HG03095 (cell line): ENCODE data around the gene C2CD3.
A peak's percentile ranks its signal among the peaks of the same experiment; 100 is the strongest.

ENCODE experiments used
- ATAC-seq: cut with Tn5 transposase; IDR thresholded peaks from one replicate; pipeline ENCODE4 v1.9.1; 2021; ENCODE audit warnings: moderate library complexity; ENCODE audit not compliant: unreplicated experiment

C2CD3 gene

DNA sequence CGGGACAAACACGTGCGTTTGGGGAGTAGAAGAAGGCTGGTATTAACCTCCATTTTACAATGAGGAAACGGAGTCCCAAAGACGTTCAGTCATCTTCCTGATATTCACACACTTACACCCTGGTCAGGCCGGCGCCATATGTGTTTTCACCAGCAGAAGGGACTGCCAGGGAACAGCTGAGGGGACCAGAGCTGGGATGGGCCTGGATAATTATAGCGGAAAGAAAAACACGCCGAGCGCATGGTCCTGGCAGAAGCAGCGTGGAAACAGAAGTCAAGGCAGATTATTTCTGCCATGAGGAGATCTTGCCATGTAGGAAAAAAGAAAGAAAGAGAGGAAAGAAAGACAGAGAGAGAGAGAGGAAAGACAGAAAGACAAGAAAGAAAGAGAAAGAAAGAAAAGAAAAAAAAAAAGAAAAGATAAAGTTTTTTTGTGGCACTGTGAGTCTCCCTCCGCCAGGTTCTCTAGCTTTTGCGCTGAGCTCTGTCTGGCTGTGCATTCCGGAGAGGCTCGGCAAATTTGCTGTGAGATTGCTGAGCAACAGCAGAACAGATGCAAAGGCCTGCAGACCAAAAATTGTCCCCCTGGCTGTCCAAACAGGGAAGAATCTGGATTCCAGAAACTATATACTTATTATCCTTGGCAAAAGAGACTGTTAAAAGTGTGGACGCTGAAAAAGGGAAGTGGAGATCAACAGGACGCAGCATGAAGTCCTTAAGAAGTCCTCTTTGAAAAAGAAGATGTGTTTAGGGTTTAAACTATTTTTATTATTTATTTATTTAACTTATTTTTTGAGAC lies 186.9 kb downstream of the C2CD3 start:
- ATAC-seq, result no peak

DNA sequence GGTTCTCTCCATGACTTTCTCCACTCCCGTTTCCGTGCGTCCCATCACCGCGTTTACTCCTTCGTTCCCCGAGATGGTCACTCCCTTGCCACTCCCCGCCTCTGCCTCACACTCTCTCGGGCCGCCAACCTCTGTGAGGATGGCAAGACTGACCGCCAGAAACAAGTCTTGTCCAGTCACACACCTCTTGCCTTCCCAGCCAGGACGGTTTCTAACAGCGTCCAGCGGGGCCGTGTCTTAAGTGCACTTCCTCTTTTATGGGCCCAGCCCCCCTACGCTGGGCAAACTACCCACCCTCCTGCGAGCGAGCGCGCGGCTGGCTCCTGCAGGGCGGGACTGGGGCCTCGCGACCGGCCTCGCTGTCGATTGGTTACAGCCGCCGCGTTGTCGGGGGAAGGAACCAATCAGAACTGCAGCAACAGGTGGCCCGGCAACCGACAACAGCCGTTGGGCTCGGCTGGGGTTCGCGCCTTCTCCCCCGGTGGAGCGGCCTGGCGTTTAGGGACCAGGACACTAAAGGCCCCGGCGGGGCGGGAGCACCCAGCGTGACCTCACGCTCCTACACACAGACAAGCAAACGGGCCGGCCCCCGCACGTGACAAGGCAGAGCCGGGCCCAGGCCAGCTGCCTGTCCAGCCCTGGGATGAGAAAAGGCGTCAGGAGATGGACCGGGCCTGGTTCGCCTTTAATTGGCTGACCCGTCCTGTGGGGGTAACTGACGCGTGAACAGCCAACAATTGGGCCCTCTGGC lies 187.6 kb downstream of the C2CD3 start:
- ATAC-seq, result peak; percentile 69

DNA sequence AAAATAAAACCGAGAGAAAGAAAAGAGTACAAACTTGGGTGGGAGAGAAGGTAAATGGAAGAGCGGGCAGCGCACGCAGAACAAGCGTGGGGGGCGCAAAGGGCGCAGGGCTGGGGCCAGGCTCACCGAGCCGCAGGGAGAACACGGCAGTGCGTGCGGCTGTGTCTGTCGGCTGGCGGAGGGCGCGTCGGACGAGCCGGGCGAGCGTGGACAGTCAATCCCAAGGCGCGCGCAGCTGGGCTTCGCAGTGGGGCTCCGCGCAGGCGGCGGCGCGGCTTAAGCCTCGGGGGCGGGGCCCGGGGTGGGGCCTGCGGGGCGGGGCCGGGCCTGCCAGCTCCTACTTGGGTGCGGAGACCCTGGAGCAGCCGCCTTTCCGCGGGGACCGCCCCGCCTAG lies 188.2 kb downstream of the C2CD3 start, which contains the start of gene UCP2:
UCP2 (minus strand) TSS at position 249 of the 395 bp plus-strand sequence. CDS start 4,465 bp downstream, outside the sequence.
- peak; percentile 45 for ATAC-seq

GRCh38 chr11:73981051-73981805 lies 189.6 kb downstream of the C2CD3 start:
- no peak for ATAC-seq

DNA sequence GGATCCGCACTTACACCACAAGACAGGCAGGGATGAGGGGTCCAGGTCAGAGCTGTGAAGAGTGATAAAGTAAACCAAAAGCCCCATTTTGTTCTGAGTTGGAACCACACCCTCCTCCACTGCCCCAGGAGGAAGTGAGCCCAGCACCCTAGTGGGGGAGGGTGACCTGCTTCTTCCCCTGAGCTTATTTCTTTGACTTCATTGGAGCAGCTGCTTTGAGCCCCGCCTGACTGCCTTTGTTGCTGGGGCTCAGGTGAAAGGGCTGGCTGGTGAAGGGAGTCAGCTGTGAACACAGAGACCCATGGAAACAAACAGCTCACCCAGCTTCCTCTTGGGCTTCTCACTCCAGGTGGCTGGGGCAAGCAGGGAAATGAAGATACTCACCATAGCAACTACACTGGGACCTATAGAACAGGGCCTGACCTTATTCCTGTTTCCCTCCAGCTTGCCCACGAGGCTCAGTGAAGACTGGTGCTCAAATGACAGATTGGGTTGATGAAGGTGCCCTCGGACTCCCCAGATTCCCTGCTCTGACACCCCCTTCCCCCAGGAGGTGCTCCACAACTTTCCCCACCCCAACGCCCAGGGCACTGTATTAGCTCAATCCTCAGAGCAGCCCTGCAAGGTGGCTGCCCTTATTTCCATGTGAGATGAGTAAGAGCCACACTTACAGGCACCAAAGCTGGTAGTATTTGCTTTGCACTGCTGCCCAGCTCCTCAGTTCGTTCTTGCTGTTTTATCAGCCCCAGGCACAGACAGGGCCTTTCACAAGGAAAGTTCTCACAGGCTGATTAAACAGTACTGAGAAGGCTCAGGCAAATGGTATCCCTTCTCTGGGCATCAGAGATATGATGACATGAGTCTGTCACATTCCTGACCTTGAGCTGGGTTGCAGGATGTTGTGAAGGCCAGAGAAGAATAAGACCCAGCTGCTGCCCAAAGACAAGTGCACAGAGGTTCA lies 190.5 kb downstream of the C2CD3 start:
- ATAC-seq, result peak; percentile 41

DNA sequence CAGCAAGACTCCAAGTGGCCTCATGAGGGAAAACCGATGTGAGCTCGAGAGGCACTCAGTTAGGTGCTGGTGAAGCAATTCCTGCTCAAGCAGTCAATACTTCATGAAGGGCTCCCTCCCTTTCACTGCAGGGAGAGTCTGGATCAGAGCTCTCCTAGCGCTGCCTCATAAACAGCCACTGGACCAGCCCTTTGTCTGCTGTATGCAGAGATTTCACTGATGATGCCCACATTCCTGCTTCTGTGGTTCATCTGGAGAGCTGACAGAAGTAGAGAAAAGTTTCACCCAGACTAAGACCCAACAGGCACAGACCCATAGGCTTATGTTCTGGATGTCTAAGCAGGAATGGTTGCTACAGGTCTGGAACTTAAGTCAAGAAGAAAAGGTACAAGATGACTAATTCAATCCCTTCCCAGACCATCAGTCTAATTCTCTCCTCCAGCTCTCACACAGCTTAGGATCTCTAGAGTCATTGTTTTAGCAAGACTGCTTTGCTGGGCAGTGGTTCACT lies 192.2 kb downstream of the C2CD3 start:
- ATAC-seq, result no peak

DNA sequence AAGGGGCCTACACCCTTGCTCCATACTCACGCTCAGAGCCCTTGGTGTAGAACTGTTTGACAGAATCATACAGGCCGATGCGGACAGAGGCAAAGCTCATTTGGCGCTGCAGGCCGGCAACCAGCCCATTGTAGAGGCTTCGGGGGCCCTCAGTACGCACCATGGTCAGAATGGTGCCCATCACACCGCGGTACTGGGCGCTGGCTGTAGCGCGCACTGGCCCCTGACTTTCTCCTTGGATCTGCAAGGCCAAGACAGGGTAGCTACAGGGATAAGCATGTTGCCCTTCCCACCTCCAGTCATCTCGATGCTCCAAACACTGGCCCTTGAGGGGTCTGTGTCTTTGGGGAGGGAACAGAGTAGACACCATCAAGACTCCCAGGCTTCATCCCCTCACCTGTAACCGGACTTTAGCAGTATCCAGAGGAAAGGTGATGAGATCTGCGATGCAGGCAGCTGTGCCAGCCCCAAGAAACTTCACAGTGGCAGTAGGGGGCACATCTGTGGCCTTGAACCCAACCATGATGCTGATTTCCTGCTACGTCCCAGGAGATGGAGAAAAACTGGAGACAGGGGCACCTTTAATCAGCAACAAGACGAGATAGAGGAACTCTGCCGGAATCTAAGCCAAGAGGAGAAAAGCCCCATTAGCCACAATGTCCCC lies 192.8 kb downstream of the C2CD3 start:
- ATAC-seq, result no peak

GRCh38 chr11:73976451-73977151 lies 194.2 kb downstream of the C2CD3 start:
- no peak for ATAC-seq

- ATAC-seq, result no peak
These were observed 195.4 kb downstream of the C2CD3 start for GRCh38 chr11:73975479-73975757.

DNA sequence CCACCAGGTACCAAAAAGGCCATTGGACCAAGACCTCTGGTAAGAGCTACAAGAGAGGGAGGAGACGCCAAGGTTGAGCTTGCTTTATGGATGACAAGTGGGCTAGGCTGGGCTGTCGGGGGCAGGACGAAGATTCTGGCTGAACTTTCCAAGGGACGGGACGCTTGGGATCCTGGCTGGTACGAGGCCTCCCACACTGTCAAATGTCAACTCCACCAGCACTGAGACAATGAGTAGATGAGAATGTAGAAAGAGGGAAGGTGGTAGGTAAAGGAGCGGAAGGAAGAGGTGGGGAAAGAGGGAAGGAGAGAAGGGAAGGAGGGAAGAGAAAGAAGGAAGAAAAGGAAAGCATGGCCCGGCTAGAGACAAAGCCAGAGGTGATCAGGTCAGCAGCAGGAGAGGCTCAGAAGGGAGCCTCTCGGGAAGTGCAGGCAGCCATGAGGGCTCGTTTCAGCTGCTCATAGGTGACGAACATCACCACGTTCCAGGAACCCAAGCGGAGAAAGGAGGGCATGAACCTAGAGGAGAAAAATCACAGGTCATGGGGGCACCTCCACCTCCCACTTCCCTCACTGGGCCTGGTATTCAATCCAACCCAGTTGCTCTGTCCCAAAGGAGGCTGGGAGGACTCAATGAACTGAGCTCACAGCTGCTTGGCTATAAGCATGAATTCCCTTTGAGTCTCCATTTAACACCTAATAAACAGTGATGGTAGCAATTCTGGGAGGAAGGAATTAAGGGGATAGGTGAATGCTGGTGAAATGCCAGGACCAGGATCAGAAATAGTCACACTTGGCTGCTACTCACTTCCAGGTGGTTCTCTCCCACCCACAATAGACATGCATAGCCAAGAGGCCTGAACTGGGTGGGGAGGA lies 196.0 kb downstream of the C2CD3 start:
- no peak for ATAC-seq

DNA sequence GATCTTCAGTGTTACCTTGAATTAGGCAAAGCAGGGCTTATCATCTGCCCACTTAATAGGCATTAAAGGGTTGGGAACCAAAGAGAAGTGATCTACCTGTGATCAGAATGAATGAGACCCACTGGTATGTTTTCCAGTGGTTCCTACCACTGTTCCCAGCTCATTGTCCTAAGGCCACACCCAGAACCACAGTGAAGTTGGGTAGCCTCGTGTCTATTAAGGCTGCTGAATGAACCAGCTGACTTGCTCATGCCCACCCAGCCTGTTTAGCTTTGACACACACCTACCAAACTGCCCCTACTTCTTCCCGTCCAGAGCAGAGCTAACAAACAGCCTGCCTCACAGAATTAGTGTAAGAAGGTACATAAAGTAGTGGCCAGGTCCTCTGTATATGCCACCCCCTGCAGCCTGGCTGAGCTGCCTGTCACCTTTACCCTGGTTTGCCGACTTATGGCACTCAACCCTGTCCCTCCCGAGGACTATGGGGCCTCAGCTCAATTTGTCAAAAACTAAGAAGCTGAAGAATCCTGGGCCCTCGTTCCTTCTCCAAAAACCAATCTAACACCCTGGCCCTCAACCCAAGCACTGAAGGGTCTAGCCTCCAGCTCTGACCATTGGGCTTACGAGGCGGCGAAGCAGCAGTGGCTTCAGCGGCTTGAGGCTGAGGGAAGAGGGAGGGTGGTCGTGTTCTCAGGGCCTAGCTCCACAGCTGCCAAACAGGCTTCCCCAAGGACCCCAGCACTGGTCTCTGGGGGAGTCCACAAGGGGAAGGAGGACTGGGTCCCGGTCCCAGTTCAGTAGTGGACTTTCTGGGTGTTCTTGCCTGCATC lies 198.0 kb downstream of the C2CD3 start:
- no peak for ATAC-seq

GRCh38 chr11:73972187-73972586 lies 198.6 kb downstream of the C2CD3 start:
- no peak for ATAC-seq

DNA sequence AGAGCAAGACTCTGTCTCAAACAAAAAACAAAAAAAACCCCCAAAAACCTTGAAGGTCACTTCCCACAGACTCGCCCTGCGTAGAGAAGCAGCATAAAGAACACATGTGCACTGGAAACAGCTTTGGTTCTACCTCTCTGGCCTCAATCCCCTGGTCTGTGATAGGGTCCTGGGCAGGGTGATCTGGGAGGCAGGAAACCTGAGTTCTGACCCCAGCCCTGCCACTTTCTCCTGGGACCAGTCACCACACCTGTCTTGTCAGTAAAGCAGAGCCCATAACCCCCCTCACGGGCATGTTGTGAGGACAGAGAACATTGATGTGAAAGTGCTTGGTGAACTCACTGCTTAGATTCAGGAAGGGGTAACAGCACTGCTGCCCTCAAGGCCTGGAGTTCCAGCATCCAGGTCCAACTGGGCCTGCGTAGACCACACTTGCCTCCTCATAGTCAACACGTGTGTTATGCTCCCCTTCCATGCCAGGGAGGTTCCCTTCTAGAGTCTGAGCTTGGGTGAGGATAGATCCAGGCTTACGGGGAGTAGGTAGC lies 199.6 kb downstream of the C2CD3 start:
- no peak for ATAC-seq

DNA sequence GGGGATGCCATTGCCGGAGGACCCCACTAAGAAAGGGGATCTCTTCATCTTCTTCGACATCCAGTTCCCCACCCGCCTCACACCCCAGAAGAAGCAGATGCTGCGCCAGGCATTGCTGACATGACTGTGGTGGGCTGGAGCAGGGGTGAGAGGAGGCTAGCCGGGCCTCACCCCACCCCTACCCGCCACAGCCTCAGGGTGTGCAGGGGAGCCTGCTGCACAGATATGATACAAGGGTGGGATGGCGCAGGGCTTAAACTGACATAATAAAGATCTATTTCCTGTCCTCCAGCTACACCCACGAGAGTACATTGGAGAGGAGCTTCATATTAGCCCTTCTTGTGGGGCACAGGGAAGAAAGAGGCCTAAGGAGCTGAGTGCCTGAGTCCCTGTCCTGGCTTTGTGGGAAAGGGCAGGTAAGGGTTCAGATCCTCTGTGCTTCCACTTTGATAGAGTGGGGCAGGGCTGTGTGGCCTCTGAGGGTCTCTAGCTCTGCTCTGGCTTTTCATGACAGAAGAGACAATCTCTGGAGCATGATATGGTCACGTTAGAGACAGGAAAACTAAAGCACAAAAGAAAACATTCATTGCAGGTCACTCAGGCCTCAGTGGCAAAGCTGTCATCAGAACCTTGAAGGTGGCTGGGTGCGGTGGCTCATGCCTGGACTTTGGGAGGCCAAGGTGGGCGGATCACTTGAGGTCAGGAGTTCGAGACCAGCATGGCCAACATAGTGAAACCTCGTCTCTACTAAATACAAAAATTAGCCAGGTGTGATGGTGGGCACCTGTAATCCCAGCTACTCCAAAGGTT lies 200.6 kb downstream of the C2CD3 start:
- ATAC-seq, result no peak

- no peak for ATAC-seq
These were observed 201.7 kb downstream of the C2CD3 start for GRCh38 chr11:73969091-73969490.

GRCh38 chr11:73968356-73968966 lies 202.3 kb downstream of the C2CD3 start:
- ATAC-seq, result no peak
